Osteoblast (primary cell): ENCODE results near the gene OR13G1. TPM values are rescaled to one million over a fixed set of nuclear protein-coding genes. Genes with fewer than 3 reads are reported as not detected.

Source experiments
- DNase-seq: peaks from one replicate; pipeline ENCODE4 v3.0.0; 2011; ENCODE audit warnings: low spot score, mixed read lengths; ENCODE audit not compliant: insufficient read length; ENCODE audit errors: missing footprints
- H2AFZ ChIP-seq: 2 replicates; pipeline ENCODE4 v1.6.0; 2011; ENCODE audit warnings: mild to moderate bottlenecking, low read length
- H3K27ac ChIP-seq: 2 replicates; pipeline ENCODE4 v1.5.1; 2011; ENCODE audit warnings: mild to moderate bottlenecking, low read depth, low read length, moderate library complexity
- H3K27me3 ChIP-seq: 2 replicates; pipeline ENCODE4 v1.6.0; 2012; ENCODE audit warnings: mild to moderate bottlenecking, control low read depth, inconsistent platforms, low read length, moderate library complexity; ENCODE audit not compliant: insufficient read depth
- H3K36me3 ChIP-seq: 2 replicates; pipeline ENCODE4 v1.5.1; 2011; ENCODE audit warnings: mild to moderate bottlenecking, low read length, control low read depth, moderate library complexity; ENCODE audit not compliant: insufficient read depth
- H3K4me1 ChIP-seq: 2 replicates; pipeline ENCODE4 v1.5.1; 2011; ENCODE audit warnings: mild to moderate bottlenecking, low read length, control low read depth, moderate library complexity; ENCODE audit not compliant: insufficient read depth
- H3K4me2 ChIP-seq: 2 replicates; pipeline ENCODE4 v1.6.0; 2011; ENCODE audit warnings: mild to moderate bottlenecking, low read length; ENCODE audit not compliant: insufficient read depth
- H3K4me3 ChIP-seq: fragments of 200-600 bp; sonication (generic); 3 replicates; pipeline ENCODE4 v1.5.1; 2012; ENCODE audit warnings: mild to moderate bottlenecking, low read length, inconsistent platforms; ENCODE audit not compliant: insufficient read depth
- H3K79me2 ChIP-seq: 2 replicates; pipeline ENCODE4 v1.6.0; 2012; ENCODE audit warnings: mild to moderate bottlenecking, low read length, control low read depth, inconsistent platforms; ENCODE audit not compliant: insufficient read depth
- H3K9me3 ChIP-seq: 2 replicates; pipeline ENCODE4 v1.5.1; 2011; ENCODE audit warnings: low read depth, low read length, control low read depth
- H4K20me1 ChIP-seq: 2 replicates; pipeline ENCODE4 v1.6.0; 2012; ENCODE audit warnings: mild to moderate bottlenecking, low read length, control low read depth; ENCODE audit not compliant: insufficient read depth
- total RNA-seq: library from RNA; depleted of rRNA; stranded (reverse); fragments of >200 nt; gene quantifications from 2 replicates; pipeline ENCODE4 v1.2.3, GENCODE V29; 2012
- TF ChIP-seq, protein P1 (sequence below): IDR thresholded peaks from 2 replicates; pipeline ENCODE4 v1.5.1; 2011; ENCODE audit warnings: mild to moderate bottlenecking, low read depth, low read length, moderate library complexity; ENCODE audit errors: extremely low read depth

The OR13G1 gene
- total RNA-seq, 1 donor: not detected

DNA sequence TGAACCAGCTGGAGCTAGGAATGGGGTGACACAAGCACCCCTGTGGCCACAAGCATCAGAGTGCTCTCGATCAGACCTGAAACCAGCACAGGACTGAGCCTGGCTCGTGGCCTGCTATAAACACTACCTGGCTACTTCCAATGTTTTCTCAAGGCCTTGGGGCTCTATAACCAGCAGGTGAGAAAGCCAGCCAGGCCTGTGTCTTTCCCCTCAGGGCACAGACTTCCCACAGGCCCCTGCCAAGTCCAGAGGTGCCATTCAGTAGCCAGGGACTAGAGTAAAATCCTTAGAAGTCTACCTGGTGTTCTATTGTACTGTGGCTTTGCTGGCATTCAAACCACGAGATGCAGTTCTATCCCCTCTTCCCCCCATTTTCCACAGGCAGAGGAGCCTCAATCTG is 51.6 kb downstream of the OR13G1 start:
- Histone ChIP-seq H3K9me3 (no peaks in the 10 kb centered on the region), H3K27ac (no peak overlapping the region), H2AFZ (no peak overlapping the region), H3K4me1 (no peaks in the 10 kb centered on the region), H3K4me3 (no peak overlapping the region), H3K27me3 (no peaks in the 10 kb centered on the region), H3K4me2 (no peak overlapping the region), H3K36me3 (no peaks in the 10 kb centered on the region), H4K20me1 (no peaks in the 10 kb centered on the region), H3K79me2 (no peaks in the 10 kb centered on the region)
- TF ChIP-seq, protein P1, sequence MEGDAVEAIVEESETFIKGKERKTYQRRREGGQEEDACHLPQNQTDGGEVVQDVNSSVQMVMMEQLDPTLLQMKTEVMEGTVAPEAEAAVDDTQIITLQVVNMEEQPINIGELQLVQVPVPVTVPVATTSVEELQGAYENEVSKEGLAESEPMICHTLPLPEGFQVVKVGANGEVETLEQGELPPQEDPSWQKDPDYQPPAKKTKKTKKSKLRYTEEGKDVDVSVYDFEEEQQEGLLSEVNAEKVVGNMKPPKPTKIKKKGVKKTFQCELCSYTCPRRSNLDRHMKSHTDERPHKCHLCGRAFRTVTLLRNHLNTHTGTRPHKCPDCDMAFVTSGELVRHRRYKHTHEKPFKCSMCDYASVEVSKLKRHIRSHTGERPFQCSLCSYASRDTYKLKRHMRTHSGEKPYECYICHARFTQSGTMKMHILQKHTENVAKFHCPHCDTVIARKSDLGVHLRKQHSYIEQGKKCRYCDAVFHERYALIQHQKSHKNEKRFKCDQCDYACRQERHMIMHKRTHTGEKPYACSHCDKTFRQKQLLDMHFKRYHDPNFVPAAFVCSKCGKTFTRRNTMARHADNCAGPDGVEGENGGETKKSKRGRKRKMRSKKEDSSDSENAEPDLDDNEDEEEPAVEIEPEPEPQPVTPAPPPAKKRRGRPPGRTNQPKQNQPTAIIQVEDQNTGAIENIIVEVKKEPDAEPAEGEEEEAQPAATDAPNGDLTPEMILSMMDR: no peak
- DNase-seq: no peak

Other genes starting within 250 kb of the OR13G1 start
- not detected in 2 replicates for gene OR2B11, start 221.6 kb downstream of the OR13G1 start, total RNA-seq
- not detected in 2 replicates for gene OR2C3, start 143.3 kb downstream of the OR13G1 start, total RNA-seq
- not detected in 2 replicates for gene GCSAML, start 130.6 kb downstream of the OR13G1 start, total RNA-seq
- not detected in 2 replicates for gene OR2G2, start 91.4 kb downstream of the OR13G1 start, total RNA-seq
- not detected in 2 replicates for gene OR2G3, start 74.2 kb downstream of the OR13G1 start, total RNA-seq
- not detected in 2 replicates for gene OR6F1, start 36.9 kb upstream of the OR13G1 start, total RNA-seq
- 0.36 TPM in 1 of 2 replicates, not detected in the other for gene OR14K1, start 58.9 kb upstream of the OR13G1 start, total RNA-seq
- not detected in 2 replicates for gene OR14A2, start 68.4 kb upstream of the OR13G1 start, total RNA-seq
- gene OR1C1, start 80.8 kb upstream of the OR13G1 start, total RNA-seq: not detected in 2 replicates
- not detected in 2 replicates for gene OR14A16, start 144.4 kb upstream of the OR13G1 start, total RNA-seq
- not detected in 2 replicates for gene OR11L1, start 162.2 kb upstream of the OR13G1 start, total RNA-seq
- 0.29 and 0.36 TPM in 2 replicates for gene TRIM58, start 177.4 kb upstream of the OR13G1 start, total RNA-seq
- gene OR2W3, start 215.8 kb upstream of the OR13G1 start, total RNA-seq: 1.1 TPM in 1 of 2 replicates, not detected in the other
- not detected in 2 replicates for gene OR2T8, start 240.5 kb upstream of the OR13G1 start, total RNA-seq
- not detected in 2 replicates for gene OR2AJ1, start 245.2 kb upstream of the OR13G1 start, total RNA-seq